ENCODE data around the gene LRRC45.
"Not testable (repeated sequence)": the region's sequence is repeated elsewhere in the genome, so short reads cannot be mapped to it uniquely, and the experiment has no call there.

Gene LRRC45

DNA sequence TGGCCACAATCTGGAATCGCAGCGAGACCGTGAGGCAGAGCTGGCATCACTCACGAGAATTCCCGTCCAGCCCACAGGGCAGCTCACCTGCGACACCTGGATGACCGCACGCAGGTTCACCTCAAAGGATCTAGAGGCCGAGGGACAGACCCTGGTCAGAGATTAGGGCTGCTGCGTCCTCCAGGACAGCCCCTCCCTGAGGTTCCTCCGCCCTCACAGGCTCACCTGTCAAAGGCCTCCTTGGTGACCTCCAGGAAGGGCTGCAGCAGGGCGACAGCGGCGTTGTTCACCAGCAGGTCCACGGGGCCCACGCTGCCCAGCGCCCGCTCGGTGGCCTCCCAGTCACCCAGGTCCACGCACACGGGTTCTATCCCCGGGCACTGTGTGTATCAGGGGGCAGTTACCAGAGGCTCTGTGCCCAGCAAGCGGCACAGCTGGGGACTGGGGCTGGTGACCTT, 13.6 kb downstream of the LRRC45 start:
- no peak for DNase-seq

DNA sequence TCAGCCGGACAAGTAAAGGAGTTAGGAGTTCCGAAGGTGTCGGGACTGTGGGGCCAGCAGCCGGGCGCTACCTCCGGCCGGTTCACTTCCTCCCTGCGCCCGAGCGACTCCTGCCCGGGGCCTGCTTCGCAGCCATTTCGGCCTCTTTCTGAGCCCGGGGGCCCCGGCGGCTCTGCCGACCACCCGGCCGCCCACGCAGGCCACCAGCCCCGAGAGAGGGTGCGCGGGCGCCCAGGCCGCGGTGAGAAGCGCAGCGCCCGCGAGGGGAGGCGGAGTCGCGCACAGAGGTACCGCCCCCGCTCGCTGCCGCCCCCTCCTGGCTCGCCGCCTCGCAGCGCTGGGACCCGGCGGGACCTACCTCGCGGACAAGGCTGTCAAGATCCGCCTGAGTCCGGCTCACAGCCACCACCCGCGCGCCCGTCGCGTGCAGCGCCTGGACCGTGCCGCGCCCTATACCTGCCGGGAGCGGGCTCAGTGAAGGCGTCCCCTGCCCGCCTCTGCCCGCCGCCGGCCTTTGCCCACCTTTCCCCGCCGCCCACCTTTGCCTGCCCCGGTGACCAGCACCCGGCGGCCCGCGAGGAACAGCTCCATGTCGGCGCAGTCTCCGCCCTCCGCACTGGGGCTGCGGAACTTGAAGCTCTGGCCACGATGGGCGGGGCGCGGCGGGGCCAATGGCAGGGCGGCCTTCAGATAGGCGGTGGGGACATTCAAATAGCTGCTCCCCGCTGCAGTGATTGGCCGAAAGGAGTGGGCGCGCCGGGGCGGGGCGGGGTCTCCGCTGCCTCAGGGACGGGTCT, 14.2 kb downstream of the LRRC45 start, which contains the start of gene DCXR:
Gene DCXR (minus strand): TSS at position 606 of the 797 bp plus-strand sequence. CDS start 15 bp downstream, at position 591.
- peak; percentile 97 for DNase-seq

DNA sequence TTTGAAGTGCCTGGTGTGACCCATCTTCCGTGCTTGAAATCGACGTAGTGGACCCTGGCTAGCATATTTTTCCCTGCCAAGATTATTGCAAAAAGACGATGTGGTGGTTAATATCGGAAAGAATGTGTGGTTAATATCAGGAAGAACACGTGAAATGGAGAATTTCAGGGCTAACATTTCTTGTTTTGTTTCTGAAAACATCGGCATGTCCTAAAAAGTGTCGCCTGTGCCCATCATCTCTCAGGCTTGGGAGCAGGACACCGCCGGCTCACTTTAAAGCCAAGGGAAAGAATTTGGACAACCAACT, 14.7 kb downstream of the LRRC45 start:
- DNase-seq: no peak

DNA sequence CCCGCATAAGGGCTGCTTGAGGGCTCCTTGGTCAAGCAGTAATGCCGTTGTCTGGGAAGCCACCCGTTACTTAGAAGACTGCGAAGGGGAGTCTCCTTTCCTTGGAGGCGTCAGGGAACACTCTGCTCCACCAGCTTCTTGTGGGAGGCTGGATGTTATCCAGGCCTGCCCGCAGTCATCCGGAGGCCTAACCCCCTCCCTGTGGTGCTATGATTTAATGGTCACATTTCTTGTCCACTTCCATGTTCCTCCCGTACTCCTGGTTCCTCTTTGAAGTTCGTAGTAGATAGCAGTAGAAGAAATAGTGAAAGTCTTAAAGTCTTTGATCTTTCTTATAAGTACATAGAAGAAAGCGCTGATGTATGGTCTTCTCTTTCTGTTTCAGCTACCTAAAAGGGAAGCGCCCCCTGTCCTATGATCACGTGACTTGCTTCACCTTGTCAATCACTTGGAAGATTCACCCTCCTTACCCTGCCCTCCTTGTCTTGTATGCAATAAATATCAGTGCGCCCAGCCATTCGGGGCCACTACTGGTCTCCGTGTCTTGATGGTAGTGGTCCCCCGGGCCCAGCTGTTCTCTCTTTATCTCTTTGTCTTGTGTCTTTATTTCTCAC, 15.8 kb downstream of the LRRC45 start:
- DNase-seq: not testable (repeated sequence)

DNA sequence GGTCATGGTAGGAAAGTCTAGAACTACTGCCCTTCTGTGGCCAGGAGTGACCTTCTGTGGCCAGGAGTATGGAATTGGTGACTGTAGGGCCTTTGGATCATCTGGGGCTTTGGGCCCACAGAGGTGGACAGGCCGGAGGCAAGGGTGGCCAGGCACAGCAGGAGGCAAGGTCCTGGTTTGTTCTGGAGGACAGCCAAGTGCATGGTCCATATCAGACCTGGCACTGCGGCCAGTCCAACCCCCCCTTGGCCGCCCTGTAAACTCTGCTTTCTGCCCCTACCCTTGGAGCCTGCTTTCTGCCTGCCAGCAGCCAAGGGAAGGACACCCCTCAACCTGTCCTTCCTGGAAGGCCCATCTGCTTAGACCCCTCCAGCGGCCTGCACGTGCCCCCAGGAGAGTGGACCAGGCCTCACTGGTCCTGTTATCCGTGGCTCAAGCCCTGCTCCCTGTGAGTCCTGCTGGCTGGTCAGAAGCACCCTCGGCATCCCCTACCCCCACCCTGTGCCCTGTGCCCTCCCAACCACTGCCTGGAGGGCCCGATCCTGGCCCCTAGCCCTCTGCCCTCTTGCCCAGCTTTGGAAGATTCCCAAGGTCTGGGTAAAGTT, 16.7 kb downstream of the LRRC45 start:
- DNase-seq: no peak

DNA sequence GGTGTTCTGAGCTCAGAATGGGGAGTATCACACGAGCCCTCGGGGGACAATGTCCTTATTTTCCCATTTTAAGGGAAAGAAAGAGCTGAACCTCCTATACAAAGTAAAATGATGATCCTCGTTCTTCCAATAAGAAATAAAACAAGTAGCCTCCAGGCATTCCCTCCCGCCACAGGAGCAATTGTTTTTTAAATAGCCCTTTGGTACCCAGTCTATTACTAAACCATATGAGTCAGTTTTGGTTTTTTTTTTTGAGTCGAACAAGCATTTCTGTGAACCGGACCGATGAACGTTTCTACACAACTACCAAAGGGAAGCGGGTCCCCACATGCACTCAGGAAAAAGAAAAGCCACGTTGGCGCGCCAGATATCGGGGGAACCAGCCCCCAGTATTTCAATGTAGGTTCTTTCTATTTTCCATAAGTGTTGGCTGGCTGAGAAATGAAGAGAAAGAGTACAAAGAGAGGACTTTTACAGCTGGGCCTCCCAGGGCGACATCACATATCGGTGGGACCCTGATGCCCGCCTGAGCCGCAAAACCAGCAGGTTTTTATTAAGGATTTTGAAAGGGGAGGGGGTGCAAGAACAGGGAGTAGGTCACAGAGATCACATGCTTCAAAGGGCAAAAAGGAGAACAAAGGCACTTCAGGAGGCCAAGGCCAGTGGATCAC, 18.2 kb downstream of the LRRC45 start:
- no peak for DNase-seq

DNA sequence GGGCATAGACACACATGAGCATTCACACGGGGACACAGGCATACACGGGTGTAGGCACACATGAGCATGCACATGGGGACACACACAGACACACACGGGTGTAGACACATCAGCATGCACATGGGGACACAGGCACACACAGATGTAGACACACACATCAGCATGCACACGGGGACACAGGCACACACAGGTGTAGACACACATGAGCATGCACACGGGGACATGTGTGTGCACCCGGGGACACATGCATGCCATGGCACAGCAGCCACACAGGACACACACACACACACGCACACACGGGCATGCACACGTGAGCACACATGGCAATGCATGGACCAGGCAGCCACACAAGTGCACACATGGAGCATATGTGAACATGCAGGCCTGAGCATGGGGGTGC, 19.5 kb downstream of the LRRC45 start:
- no peak for DNase-seq

DNA sequence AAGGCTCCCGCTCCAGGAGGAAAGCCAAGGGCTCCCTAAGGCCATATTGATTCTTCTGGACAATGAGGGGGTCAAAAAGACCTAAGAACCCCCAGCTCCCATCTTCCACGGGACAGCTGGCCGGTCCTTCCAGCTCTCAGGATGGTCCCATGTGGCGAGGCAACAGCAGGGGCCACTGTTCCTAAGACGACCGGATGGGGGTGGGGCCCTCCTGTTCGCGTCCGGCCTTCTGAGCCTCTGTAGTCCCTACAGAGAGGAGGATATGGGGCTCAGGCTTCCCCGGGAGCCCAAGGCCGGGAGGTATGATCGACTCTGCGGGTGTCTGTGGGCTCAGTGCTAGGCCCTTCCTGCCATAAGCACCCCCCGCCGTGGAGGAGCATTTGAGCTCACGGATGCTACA, 20.4 kb downstream of the LRRC45 start:
- no peak for DNase-seq

DNA sequence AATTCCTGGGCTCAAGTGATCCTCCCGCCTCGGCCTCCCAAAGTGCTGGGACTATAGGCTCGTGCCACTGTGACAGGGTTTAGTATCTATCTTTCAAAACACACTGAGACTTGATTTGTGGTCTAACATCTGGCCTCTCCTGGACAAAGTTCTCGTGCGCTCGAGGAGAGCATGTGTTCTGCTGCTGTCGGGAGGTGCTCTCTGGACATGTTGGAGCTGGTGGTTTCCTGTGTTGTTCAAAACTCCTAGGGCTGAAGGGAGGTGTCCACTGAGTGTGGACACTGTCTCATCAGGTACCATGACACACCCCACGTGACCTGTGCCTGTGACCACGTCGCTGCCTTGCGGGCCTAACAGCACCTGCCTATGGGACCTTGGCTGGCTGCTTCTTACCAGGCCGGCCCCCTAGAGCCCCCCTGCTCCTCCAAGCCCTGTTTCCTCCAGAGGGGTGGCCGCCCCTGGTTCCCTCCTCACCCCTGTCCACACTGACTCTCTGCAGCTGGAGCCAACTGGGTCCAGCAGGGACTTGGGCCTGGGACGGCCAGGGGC, 22.9 kb downstream of the LRRC45 start:
- DNase-seq: no peak

DNA sequence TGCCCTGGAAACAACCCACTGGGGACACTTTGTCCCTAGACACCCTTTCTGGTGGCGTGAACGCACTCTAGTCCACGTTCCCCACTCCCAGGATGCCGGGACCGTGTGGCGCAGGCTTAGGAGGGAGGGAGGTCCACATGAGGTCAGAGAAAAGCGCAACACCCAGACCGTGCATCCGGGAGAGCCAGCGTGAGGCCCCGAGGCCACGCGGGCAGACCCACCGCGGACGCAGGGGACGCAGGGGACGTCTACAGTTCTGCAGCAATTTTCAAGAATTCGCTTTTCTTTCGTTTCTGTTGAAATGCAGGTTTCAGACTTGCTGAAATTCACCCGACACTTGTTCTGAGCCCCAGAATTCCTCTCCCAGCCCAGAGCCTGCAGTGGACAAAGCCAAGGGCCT, 23.8 kb downstream of the LRRC45 start:
- DNase-seq: no peak

DNA sequence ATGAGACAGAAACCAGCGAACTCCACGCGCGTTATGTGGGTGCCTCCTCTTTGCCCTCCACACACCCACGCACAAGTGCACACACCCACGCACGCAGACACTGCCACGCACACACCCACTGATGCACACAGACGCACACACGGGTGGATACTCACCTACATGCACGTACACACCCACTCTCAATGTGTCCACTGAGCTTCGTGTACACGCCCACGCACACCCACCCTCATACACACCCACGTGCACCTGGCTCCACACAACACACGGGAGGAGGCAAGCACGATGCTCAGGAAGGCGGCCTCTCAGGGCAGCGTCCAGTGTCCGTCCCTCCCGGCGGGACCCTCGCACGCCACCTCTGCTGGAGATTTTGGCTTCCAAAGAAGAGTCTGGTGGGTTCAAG, 24.3 kb downstream of the LRRC45 start:
- DNase-seq: no peak

DNA sequence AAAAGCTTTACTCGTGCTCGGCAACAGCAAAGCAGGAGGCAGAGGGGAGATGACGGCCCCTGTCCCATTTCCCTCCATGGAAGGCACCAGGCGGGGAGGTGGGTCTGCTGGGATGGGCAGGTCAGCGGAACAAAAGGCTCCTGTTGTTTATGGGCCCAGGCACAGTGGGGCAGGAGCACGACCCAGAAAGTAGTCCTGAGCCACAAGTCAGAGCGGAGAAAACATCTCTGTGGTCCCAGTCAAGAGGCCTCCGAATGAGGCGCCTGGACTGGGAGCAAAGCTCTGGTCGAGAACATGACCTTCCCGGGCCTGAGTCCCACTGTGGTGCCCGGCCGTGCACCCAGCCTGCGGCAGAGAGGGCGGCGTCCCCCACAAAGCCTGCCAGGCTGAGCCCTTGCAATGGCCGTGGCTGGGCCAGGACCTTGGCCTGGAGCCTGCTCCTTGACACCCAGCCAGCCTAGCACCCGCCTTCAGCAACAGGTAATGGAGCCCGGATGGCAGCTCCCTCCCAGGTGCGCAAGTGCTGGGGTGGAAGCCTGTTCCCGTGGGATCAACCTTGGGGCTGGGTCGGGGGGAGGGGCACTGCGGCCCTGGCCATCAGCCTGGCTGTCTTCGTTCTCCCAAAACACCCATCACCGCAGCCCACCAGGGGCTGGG, 24.9 kb downstream of the LRRC45 start:
- DNase-seq: no peak

DNA sequence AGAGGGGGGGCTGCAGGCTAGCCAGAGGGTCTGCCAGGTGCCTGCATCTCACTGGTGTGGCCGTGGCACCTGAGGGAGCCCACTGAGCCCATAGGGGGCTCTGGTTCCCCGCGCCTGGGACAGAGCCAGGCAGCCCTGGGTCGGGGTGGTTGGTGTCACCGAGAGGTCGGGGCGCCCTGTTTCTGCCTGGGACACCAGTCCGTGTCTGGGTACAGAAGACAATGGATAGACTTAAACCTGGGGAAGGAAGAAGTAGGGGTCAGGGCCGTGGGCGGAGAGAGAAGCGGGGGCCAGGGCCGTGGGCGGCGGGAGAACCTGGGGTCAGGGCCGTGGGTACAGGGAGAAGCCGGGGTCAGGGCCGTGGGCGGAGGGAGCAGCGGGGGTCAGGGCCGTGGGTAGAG, 25.5 kb downstream of the LRRC45 start:
- no peak for DNase-seq

DNA sequence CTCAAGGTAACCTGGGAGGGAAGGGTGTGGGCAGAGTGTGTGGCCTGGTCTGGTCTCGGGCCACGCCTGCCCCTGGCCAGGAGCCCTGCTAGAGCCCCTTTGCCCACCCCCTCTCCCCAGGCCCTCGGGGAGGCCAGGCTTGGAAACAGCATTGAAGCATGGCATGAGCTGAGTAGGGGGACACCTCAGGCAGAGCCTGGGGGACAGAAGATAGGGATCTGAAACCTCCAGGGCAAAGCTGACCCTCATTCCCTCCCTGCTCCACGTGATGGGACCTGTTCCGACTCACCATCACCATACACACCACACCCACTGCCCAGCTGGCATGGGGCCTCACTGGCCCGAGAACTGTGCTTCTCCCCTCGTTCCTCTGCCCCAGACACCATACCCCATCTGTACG, 26.0 kb downstream of the LRRC45 start:
- DNase-seq: no peak

DNA sequence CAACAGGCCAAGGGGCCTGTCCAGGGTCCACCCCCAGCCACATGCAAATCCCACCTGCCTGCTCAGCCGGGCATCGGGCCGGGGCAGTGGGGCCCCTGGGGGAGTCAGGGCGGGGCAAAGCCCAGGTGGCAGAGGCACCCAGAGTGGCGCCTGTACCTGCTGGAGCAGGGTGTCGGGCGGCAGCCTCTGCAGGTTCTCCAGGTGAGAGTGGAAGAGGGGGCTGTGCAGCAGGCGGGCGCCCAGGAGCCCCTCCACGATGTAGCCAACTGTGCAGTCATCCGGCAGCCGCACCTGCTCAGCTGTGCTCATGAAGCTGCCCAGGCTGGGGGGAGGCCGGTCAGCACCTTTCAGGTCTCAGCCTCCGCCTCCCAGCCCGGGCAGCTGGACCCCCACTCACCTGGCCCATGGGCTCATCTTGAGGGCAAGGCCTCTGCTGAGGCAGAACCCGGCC, 26.4 kb downstream of the LRRC45 start:
- DNase-seq: no peak

DNA sequence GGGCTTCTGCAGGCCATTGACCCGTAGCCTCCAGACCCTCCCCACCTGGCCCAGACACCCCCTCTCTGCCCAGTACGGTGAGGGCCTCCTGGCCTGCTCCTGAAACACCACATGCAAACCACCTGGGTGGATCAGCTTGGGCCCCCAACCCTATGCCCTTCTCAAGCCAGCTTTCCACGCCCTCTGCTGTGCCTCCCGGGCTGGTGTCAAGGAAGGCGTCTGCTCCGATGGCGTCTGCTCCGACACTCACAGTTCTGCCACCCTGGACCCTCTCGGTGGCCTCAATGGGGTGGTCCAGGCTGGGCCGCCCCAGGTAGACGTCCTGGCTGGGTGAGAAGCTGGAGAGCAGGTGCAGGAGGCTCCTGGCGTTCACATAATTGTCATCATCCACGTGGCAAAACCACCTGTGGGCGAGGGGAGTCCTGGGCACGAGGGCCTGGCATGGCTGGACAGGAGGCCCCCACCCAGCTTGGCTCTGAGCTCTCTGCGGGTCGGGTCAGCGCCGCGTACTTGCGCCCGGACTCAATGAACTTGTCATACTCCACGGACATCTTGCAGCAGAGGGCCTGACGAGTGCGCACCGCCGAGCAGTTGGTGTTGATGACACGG, 27.2 kb downstream of the LRRC45 start:
- DNase-seq: no peak

DNA sequence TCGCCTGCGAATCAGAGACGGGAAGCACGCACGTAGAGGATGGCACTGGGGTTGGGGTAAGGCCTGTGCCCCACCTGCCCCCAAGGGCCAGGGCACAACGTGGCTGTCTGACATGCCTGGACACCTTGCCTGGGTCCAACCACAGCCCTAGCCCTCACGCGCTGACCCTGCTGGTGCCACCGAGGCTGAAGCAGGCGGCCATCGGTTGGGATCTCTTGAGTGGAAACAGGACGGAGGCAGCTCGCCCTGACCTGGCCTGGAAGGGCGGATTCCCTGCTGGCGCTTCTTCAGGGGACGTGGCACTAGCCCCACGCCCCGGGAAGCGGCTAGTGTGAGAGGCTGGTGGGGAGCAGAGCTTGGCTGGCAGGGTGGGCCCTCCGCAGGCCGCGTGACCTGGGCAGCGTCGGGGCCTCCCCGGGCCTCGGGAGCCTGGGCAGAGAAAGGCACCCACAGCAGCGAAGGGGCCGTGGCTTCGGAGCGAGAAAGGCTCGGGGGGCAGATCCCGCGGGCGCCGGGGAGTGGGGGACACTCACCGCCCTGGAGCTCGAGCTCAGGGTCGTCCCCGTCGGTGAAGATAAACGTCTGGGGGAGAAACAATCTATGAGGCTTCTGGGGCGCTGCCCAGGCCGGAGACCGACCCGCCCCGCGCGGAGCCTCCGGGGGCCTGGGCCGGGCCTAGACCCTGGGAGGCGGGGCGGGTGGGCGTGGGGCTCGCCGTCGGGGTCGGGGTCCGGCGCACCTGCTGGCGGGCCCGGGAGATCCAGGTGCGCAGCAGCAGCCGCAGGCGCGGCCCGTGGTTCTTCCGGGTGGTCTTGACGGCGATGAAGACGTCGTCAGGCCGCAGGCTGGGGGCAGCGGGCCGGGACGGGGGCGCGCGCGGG, 27.9 kb downstream of the LRRC45 start:
- no peak for DNase-seq

DNA sequence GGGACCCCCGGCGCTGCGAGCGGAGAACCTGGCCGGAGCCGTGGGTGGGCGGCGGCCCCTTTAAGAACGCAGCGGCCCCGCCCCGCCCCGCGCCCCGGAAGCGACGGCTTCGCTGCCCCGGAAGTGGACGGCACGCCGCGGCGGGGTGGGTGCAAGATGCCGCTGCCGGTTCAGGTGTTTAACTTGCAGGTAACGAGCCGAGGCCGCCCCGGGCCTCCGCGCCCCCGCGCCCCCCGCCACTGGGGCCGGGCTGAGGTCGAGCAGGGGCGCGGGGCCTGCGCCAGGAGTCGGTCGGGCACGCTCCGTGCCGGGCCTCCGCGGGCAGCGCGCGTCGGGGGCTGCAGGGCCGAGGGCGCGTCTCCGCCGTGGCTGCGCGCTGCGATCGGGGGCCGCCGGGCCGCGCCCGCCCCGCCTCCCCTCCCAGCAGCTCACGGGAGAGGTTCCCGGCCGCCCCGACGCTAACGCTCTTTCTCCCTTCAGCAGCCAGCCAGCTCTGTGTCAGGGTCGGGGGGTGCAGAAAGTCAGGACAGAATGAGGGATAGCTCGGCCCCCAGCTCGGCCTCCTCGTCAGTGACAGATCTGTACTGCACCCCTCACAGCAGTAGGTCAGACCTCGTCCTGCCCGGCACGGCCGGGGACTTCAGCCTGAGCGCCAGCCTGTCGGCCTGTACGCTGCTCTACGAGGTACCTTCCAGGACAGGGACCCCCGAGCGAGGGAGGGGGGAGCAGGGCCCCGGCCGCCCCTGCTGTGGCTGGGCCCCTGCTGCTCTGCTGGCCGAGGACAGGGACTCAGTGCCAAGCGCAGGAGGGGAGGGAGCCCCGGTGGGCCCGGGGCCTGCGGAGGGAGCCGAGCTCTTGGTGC, 28.9 kb downstream of the LRRC45 start, which contains the start of the genes GPS1 and RFNG:
Gene GPS1 (plus strand): TSS at position 123 of the 862 bp plus-strand sequence. CDS start 34 bp downstream, at position 157.
Gene RFNG (minus strand): TSS at position 36 of the 862 bp plus-strand sequence. CDS start 45 bp downstream, outside the sequence.
- DNase-seq: no peak

DNA sequence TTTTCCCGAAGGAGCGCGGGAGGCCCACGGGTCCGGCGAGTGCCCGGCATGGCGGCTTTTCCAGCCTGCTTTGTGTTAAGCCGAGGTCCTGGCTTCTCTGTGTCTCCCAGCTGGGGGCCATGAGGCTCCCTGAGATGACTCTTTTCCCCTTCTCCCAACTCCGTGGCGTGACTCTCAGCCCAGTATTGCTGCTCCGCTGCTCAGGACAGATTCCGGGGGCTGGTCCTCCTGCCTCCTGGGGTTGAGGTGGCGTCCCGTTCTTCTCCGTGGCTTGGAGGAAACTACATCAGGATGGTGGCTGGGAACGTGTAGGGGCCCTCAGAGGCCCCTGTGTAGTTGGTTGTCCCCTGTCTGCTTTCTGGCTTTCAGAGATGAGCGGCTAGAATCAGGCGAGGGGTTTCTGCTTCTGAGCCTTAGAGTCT, 29.5 kb downstream of the LRRC45 start:
- DNase-seq: no peak

DNA sequence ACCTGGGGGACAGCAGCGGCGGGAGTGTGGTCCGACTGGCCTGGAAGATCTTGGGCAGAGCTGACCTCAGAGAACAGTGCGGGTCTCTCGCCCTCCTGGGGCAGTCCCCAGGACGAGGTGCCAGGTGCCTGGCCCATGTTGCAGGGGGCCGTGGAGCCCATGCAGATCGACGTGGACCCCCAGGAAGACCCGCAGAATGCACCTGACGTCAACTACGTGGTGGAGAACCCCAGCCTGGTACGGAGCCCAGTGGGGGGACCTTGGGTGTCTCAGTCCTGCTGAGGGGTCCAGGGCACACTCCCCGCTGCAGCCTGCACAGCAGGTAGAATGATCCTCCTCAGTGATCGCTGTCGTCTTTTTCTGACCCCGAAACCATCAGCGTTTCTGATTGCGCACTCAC, 30.0 kb downstream of the LRRC45 start:
- DNase-seq: no peak
